HepG2 (cell line): ENCODE measurements around the gene WFDC5. TPM values are rescaled to one million over a fixed set of nuclear protein-coding genes. Genes with fewer than 3 reads are reported as not detected.

Source experiments
- BCL3 ChIP-seq: sonication (generic); formaldehyde crosslinking; IDR thresholded peaks from 2 replicates; pipeline ENCODE4 v1.5.1; 2020; ENCODE audit warnings: mild to moderate bottlenecking, missing genetic modification reagents, moderate library complexity
- MEIS1 ChIP-seq: sonication (generic); formaldehyde crosslinking; IDR thresholded peaks from 2 replicates; pipeline ENCODE4 v1.9.0; 2021; ENCODE audit warnings: mild to moderate bottlenecking, missing genetic modification reagents, moderate library complexity, borderline replicate concordance
- MLX ChIP-seq: IDR thresholded peaks from 2 replicates; pipeline ENCODE4 v1.6.1; 2016
- NCOA1 ChIP-seq: sonication (generic); formaldehyde crosslinking; IDR thresholded peaks from 2 replicates; pipeline ENCODE4 v1.9.0; 2021; ENCODE audit warnings: missing genetic modification reagents
- PAWR ChIP-seq: sonication (generic); formaldehyde crosslinking; IDR thresholded peaks from 2 replicates; pipeline ENCODE4 v1.4.0; 2020; ENCODE audit warnings: missing genetic modification reagents, mild to moderate bottlenecking, borderline replicate concordance
- RFXAP ChIP-seq: sonication (generic); formaldehyde crosslinking; IDR thresholded peaks from 2 replicates; pipeline ENCODE4 v1.4.0; 2020; ENCODE audit warnings: missing genetic modification reagents, borderline replicate concordance
- SP4 ChIP-seq: sonication (generic); formaldehyde crosslinking; IDR thresholded peaks from 2 replicates; pipeline ENCODE4 v1.8.1; 2023; ENCODE audit warnings: mild to moderate bottlenecking, missing genetic modification reagents
- ZBTB7B ChIP-seq: sonication (generic); formaldehyde crosslinking; IDR thresholded peaks from 2 replicates; pipeline ENCODE4 v1.4.0; 2020; ENCODE audit warnings: missing genetic modification reagents
- ZNF121 ChIP-seq: sonication (generic); formaldehyde crosslinking; IDR thresholded peaks from 2 replicates; pipeline ENCODE4 v1.5.0; 2020; ENCODE audit warnings: mild to moderate bottlenecking, missing genetic modification reagents
- ZNF354B ChIP-seq: sonication (generic); formaldehyde crosslinking; IDR thresholded peaks from 2 replicates; pipeline ENCODE4 v1.8.0; 2022; ENCODE audit warnings: mild to moderate bottlenecking, missing genetic modification reagents
- ZNF646 ChIP-seq: sonication (generic); formaldehyde crosslinking; IDR thresholded peaks from 2 replicates; pipeline ENCODE4 v1.9.0; 2021; ENCODE audit warnings: mild to moderate bottlenecking, missing genetic modification reagents
- ZNF784 ChIP-seq: sonication (generic); formaldehyde crosslinking; IDR thresholded peaks from 2 replicates; pipeline ENCODE4 v1.5.1; 2020; ENCODE audit warnings: missing genetic modification reagents, mild to moderate bottlenecking, borderline replicate concordance
- polyA plus RNA-seq, 8 experiments: library from polyadenylated mRNA; depleted of rRNA in 3 of 8; stranded (reverse) in 7 of 8; unstranded in 1 of 8; fragments of >200 nt; fragmentation: Illumina TruSeq in 4 of 8; extraction: Trizol in 4 of 8; gene quantifications; 2 replicates each; pipeline versions ENCODE4 v1.2.1 to v1.2.3, GENCODE V29; 2011 to 2016; ENCODE audit warnings: low read depth in 4 of 8, missing spikeins in 1 of 8, mixed read lengths in 1 of 8; ENCODE audit not compliant: insufficient read depth in 1 of 8
- total RNA-seq, 5 experiments: library from RNA; depleted of rRNA; stranded (reverse); fragments of >200 nt; fragmentation: Illumina TruSeq; extraction: Trizol; gene quantifications; 2 replicates each; pipeline ENCODE4 v1.2.3, GENCODE V29; 2016; ENCODE audit warnings: low read depth in 1 of 5
- TF ChIP-seq, protein P1 (sequence below): sonication (generic); formaldehyde crosslinking; IDR thresholded peaks from 2 replicates; pipeline ENCODE4 v1.5.0; 2020; ENCODE audit warnings: missing genetic modification reagents

Gene WFDC5
- total and polyA plus RNA-seq, 2 of the 13 experiments (the other 11 are each of a cell fraction or from before 2014, with no cell fraction given): not detected

- TF ChIP-seq ZNF646 (no peak; the same call in 1 of the 2 replicates), ZBTB7B (CRISPR knock-in tag) (peak; percentile 70; the same call in 1 of the 2 replicates), SP4 (CRISPR knock-in tag) (no peak), PAWR (CRISPR knock-in tag) (no peak), ZNF121 (0 out of 2 replicates have a peak, but pooled peaks have one; percentile 9), MLX (CRISPR knock-in tag) (no peak), MEIS1 (CRISPR knock-in tag) (no peak), NCOA1 (CRISPR knock-in tag) (no peak), ZNF784 (CRISPR knock-in tag) (0 out of 2 replicates have a peak, but pooled peaks have one; percentile 30), RFXAP (CRISPR knock-in tag) (no peak), BCL3 (CRISPR knock-in tag) (no peak), ZNF354B (CRISPR knock-in tag) (no peak)
- TF ChIP-seq, protein P1, sequence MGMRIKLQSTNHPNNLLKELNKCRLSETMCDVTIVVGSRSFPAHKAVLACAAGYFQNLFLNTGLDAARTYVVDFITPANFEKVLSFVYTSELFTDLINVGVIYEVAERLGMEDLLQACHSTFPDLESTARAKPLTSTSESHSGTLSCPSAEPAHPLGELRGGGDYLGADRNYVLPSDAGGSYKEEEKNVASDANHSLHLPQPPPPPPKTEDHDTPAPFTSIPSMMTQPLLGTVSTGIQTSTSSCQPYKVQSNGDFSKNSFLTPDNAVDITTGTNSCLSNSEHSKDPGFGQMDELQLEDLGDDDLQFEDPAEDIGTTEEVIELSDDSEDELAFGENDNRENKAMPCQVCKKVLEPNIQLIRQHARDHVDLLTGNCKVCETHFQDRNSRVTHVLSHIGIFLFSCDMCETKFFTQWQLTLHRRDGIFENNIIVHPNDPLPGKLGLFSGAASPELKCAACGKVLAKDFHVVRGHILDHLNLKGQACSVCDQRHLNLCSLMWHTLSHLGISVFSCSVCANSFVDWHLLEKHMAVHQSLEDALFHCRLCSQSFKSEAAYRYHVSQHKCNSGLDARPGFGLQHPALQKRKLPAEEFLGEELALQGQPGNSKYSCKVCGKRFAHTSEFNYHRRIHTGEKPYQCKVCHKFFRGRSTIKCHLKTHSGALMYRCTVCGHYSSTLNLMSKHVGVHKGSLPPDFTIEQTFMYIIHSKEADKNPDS (CRISPR knock-in tag): no peak
Observed at GRCh38 chr20:45077559-45077958, 37.4 kb downstream of the WFDC5 start (continued).
